ENCODE results near the gene OTUD7B.
A peak's percentile ranks its signal among the peaks of the same experiment; 100 is the strongest.
"Not testable (repeated sequence)": the region's sequence is repeated elsewhere in the genome, so short reads cannot be mapped to it uniquely, and the experiment has no call there.

The OTUD7B gene

GRCh38 chr1:150010393-150011115, at the start of gene OTUD7B:
TSS of gene OTUD7B (minus strand) at chr1:150010726. CDS start at chr1:149977510, 33,216 bp downstream.
- DNase-seq, result peak; percentile 60

GRCh38 chr1:150060260-150060659, 49.7 kb upstream of the OTUD7B start:
- DNase-seq, result no peak

GRCh38 chr1:150056407-150056806, 45.9 kb upstream of the OTUD7B start:
- DNase-seq, result no peak

- not testable (repeated sequence) for DNase-seq
Observed at GRCh38 chr1:150055507-150055906, 45.0 kb upstream of the OTUD7B start.

GRCh38 chr1:150053926-150054325, 43.4 kb upstream of the OTUD7B start:
- DNase-seq, result no peak

GRCh38 chr1:150051905-150052412, 41.4 kb upstream of the OTUD7B start:
- not testable (repeated sequence) for DNase-seq

GRCh38 chr1:150051089-150051373, 40.5 kb upstream of the OTUD7B start:
- DNase-seq, result no peak

GRCh38 chr1:150049926-150050325, 39.4 kb upstream of the OTUD7B start:
- no peak for DNase-seq

GRCh38 chr1:150034336-150034735, 23.8 kb upstream of the OTUD7B start:
- no peak for DNase-seq

GRCh38 chr1:150028322-150028721, 17.8 kb upstream of the OTUD7B start:
- DNase-seq, result no peak

- no peak for DNase-seq
Observed at GRCh38 chr1:150024156-150024555, 13.6 kb upstream of the OTUD7B start.

GRCh38 chr1:150022357-150022756, 11.8 kb upstream of the OTUD7B start:
- DNase-seq, result no peak

GRCh38 chr1:150021191-150021694, 10.7 kb upstream of the OTUD7B start:
- DNase-seq, result no peak

GRCh38 chr1:150020711-150021110, 10.2 kb upstream of the OTUD7B start:
- DNase-seq, result no peak

GRCh38 chr1:150018165-150018564, 7.6 kb upstream of the OTUD7B start:
- no peak for DNase-seq

- no peak for DNase-seq
Observed at GRCh38 chr1:150017206-150017750, 6.8 kb upstream of the OTUD7B start.

GRCh38 chr1:150015651-150016131, 5.2 kb upstream of the OTUD7B start:
- DNase-seq, result no peak

- DNase-seq, result no peak
Observed at GRCh38 chr1:150012611-150013010, 2.1 kb upstream of the OTUD7B start.

- no peak for DNase-seq
Observed at GRCh38 chr1:150009604-150010392, 728 bp downstream of the OTUD7B start.

- no peak for DNase-seq
Observed at GRCh38 chr1:150008699-150009098, 1.8 kb downstream of the OTUD7B start.

- DNase-seq, result no peak
Observed at GRCh38 chr1:150006881-150007421, 3.6 kb downstream of the OTUD7B start.

- no peak for DNase-seq
Observed at GRCh38 chr1:150005606-150006005, 4.9 kb downstream of the OTUD7B start.

- DNase-seq, result no peak
Observed at GRCh38 chr1:150003801-150004200, 6.7 kb downstream of the OTUD7B start.

All from DMS79 (cell line).